ENCODE results near the gene ZMIZ1. TPM values are rescaled to one million over a fixed set of nuclear protein-coding genes. Genes with fewer than 3 reads are reported as not detected.
A peak's percentile ranks its signal among the peaks of the same experiment; 100 is the strongest.

ZMIZ1 gene
- total and polyA plus RNA-seq, 8 donors: 63.1 to 87.2 (median 76.8) TPM

- H3K27me3 ChIP-seq: no peaks in the 10 kb centered on the region
- TF ChIP-seq, protein P1, sequence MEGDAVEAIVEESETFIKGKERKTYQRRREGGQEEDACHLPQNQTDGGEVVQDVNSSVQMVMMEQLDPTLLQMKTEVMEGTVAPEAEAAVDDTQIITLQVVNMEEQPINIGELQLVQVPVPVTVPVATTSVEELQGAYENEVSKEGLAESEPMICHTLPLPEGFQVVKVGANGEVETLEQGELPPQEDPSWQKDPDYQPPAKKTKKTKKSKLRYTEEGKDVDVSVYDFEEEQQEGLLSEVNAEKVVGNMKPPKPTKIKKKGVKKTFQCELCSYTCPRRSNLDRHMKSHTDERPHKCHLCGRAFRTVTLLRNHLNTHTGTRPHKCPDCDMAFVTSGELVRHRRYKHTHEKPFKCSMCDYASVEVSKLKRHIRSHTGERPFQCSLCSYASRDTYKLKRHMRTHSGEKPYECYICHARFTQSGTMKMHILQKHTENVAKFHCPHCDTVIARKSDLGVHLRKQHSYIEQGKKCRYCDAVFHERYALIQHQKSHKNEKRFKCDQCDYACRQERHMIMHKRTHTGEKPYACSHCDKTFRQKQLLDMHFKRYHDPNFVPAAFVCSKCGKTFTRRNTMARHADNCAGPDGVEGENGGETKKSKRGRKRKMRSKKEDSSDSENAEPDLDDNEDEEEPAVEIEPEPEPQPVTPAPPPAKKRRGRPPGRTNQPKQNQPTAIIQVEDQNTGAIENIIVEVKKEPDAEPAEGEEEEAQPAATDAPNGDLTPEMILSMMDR (IDR thresholded peaks at IDR 0.05): no peak
- ATAC-seq (no peak), DNase-seq (no peak)
- no peak overlapping the region for H3K27ac ChIP-seq
- no peak overlapping the region for H3K4me3 ChIP-seq
- H3K4me1 ChIP-seq: peaks cover 0 to 75% of the 10 kb centered on the region in 2 donors
- intact Hi-C loops (cut with DNase I): no loop called here
- H3K9me3 ChIP-seq: no peaks in the 10 kb centered on the region
- peaks cover 0 to 31% of the 10 kb centered on the region in 2 donors for H3K36me3 ChIP-seq
Observed at GRCh38 chr10:79256264-79256806, 187.6 kb downstream of the ZMIZ1 start.

DNA sequence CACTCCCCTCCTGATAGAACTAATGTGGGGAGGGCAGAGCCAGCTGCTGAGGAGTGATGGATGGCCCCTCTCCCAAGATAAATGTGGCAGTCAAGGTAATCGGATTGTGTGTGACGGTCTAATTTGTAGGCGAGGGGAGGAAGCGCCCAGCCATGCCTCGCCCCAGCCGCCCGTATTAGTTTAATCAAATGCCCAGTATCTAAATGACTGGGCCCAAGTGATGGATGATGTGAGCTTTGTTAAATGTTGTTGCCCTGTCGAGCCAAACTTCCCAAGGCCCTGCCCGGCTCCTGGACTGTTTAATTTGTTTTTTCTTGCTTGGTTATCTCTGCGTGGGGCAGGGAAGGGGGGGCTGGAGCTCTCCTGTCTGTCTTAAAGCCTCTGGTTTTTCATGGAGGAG, 190.1 kb downstream of the ZMIZ1 start:
- Histone ChIP-seq H3K4me3 (no peak overlapping the region), H3K36me3 (peaks cover 0 to 36% of the 10 kb centered on the region in 2 donors), H3K9me3 (no peaks in the 10 kb centered on the region), H3K4me1 (peaks cover 0 to 75% of the 10 kb centered on the region in 2 donors), H3K27ac (no peak overlapping the region), H3K27me3 (no peaks in the 10 kb centered on the region)
- ATAC-seq: no peak
- TF ChIP-seq, protein P1 (IDR thresholded peaks at IDR 0.05): no peak
- intact Hi-C loops (cut with DNase I): no loop called here
- DNase-seq: no peak

- intact Hi-C loops (cut with DNase I): no loop called here
- H3K4me3 ChIP-seq: no peak overlapping the region
- ATAC-seq (no peak), DNase-seq (no peak)
- H3K4me1 ChIP-seq: peaks cover 2 to 75% of the 10 kb centered on the region in 2 donors
- no peaks in the 10 kb centered on the region for H3K9me3 ChIP-seq
- TF ChIP-seq, protein P1 (IDR thresholded peaks at IDR 0.05): no peak
- peaks cover 0 to 33% of the 10 kb centered on the region in 2 donors for H3K36me3 ChIP-seq
- no peaks in the 10 kb centered on the region for H3K27me3 ChIP-seq
- no peak overlapping the region for H3K27ac ChIP-seq
Observed at GRCh38 chr10:79259834-79260233, 191.1 kb downstream of the ZMIZ1 start.

GRCh38 chr10:79260811-79261740, 192.3 kb downstream of the ZMIZ1 start:
- Histone ChIP-seq H3K4me1 (peaks cover 3 to 80% of the 10 kb centered on the region in 2 donors), H3K27me3 (no peaks in the 10 kb centered on the region), H3K9me3 (no peaks in the 10 kb centered on the region), H3K4me3 (no peak overlapping the region), H3K36me3 (peaks cover 0 to 28% of the 10 kb centered on the region in 2 donors), H3K27ac (peak overlapping the region in 1 of 2 donors; percentile 7)
- DNase-seq (no peak), ATAC-seq (no peak)
- TF ChIP-seq, protein P1 (IDR thresholded peaks at IDR 0.05): no peak
- intact Hi-C loops (cut with DNase I): no loop called here

GRCh38 chr10:79262131-79262530, 193.4 kb downstream of the ZMIZ1 start:
- peaks cover 0 to 19% of the 10 kb centered on the region in 2 donors for H3K36me3 ChIP-seq
- no peaks in the 10 kb centered on the region for H3K27me3 ChIP-seq
- intact Hi-C loops (cut with DNase I): no loop called here
- no peak overlapping the region for H3K4me3 ChIP-seq
- TF ChIP-seq, protein P1 (IDR thresholded peaks at IDR 0.05): no peak
- peaks cover 13 to 85% of the 10 kb centered on the region in 2 donors for H3K4me1 ChIP-seq
- H3K9me3 ChIP-seq: no peaks in the 10 kb centered on the region
- H3K27ac ChIP-seq: no peak overlapping the region
- DNase-seq: no peak
- no peak for ATAC-seq

All from left lung (tissue), 10 donors.